Fibroblast of skin of abdomen (primary cell): Measurements from ENCODE around the gene KAT2B.

Source experiments
- DNase-seq: peaks from one replicate; pipeline ENCODE4 v3.0.0-alpha.2; 2013

KAT2B gene

GRCh38 chr3:20147361-20147760 is 107.1 kb downstream of the KAT2B start:
- no peak for DNase-seq

DNA sequence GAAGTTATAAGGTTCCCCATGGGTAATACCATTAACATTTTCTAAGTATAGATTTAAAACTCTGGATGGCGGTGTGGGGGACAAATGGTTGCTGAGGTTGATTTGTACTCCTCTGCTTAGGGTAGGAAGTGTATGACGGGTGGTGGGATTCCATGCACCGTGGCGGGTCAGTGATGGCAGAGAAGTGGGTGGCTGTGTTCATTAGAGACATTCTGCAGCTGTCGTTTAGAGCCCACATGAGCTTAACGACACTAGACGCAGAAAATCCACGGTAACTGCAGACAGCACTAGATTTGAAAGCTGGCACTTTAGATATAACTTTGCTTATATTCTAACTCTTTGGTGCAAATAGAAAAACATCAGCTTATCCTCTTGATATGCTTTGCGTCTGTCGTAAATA is 108.2 kb downstream of the KAT2B start:
- no peak for DNase-seq

DNA sequence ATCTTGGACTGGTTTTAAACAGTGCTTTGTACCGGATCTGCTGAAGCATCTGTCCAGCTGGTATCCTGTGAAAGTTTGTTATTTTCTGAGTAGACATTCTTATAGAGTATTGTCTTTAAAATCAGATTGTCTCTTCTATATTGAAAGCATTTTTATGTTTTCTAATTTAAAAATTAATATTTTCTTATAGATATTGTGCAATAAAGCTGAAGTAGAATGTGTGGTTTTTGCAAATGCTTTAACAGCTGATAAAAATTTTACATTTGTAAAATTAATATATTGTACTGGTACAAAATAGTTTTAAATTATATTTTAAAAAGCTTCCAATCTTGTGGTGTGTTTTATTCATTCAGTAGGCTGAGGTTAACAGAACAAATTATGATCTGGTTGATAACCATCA is 113.8 kb downstream of the KAT2B start:
- DNase-seq, result no peak

GRCh38 chr3:20154928-20155327 is 114.7 kb downstream of the KAT2B start:
- DNase-seq, result no peak

DNA sequence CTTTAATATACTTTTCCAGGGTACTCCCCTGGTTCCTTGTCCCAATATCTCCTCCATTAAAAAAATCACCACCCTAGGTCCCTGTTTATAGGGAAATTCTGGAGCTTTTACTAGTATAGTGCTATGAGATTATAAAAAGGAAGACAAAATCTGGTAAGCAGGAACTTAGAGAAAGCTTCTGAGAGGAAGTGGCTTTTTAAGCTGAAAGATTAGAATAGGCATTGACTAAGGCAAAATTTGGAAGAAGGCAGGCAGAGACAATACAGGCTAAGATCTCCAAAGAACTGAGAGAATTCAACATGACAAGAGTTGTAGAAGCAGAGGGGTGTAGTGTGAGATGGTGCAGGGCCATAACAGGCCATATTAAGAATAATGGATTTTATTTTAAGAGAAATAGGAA is 120.0 kb downstream of the KAT2B start:
- no peak for DNase-seq

GRCh38 chr3:20161714-20162113 is 121.5 kb downstream of the KAT2B start:
- DNase-seq, result no peak

DNA sequence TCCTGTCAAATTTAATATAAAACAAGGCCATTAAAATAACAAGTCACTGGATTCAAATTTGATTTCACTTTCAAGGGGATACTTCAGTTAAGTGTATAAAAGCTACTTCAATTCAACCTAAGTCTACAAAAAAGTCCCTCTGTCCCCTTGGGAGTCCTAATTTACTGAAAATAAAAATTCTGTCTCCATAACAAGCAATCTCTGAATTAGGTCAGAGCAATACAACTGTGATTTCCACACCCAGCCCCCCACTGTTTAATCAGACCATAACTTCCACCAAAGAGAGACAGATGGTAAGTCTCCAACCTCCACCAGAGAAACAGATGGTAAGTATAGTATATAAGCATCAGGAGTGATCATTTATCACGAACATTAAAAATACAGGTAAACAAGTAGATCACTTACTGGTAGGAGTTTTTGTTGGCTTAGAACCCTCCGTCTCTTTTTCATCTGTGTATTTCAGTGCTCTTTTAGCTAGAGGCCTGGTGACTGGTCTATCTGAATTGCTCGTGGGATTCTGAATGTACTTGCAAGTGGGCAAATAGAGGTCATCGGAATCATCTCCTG is 133.7 kb downstream of the KAT2B start:
- DNase-seq, result no peak

GRCh38 chr3:20181276-20181675 is 141.0 kb downstream of the KAT2B start:
- DNase-seq, result no peak

GRCh38 chr3:20182206-20182605 is 142.0 kb downstream of the KAT2B start:
- no peak for DNase-seq

GRCh38 chr3:20185331-20185678 is 145.1 kb downstream of the KAT2B start:
- peak; percentile 3 for DNase-seq

DNA sequence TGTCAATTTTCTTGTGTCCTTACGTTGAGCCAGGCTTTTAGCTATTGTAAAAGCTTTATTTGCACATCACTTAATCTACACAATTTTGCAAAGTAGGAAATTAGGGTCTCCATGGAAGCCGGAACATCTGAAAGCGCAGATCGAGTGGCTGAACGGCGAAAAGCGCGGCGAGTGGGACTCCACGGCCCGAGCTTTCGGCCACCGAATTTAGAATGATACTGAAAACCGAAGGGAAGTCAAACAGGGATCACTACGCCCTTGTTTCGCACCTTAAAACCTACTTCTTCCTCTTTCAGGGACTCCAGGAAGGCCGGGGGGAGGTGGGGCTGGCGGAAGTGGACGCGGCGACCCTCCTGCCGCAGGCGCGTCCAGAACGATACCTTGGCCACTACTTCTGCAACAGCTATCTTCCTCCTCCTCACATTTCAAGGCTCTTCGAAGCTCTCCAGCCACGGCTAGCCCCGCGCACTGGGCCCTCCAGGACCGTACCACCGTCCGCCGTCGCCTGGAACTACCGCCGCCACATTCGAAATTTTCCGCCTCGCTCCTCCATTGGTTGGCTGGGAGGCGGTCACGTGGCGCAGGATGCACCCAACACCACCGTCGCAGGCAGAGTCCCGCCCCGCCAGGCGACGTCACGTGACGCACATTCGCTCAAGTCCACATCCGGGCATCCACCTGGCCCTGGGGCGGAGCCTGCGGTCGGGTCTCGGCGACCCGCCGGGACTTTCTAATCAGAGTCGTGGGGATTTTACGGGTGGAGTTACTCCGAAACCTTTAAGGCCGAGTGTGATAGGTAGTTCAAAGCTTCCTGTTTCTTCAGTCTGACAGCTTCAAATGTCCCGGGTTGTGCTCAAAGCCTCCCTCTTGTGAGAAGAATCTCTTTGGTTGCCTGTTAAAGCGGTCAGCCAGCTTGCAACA is 145.7 kb downstream of the KAT2B start, which contains the start of gene SGO1:
SGO1 (minus strand) TSS at position 528 of the 921 bp plus-strand sequence. CDS start 2,179 bp downstream, outside the sequence.
- DNase-seq, result peak; percentile 98

DNA sequence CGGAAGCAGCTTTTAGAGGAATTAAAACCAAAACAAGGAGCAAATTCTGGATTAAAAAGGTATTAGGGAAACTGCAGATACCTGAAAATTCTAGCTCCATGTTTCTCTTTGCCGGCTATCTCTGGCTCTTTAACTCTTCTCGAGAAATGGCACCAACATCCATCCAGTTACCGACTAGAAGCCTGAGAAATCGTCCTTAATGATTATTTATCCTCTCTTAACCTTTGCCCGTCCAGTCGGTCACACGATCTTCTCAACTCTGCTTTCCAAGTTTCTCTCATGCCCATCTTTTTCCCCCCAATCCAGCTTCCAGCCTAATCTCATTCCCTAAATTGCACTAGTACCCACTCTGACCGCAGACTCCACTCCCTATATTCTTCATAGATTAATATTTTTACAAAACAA is 146.4 kb downstream of the KAT2B start:
- no peak for DNase-seq

- no peak for DNase-seq
These were observed 150.7 kb downstream of the KAT2B start for GRCh38 chr3:20190991-20191390.

- no peak for DNase-seq
These were observed 154.7 kb downstream of the KAT2B start for GRCh38 chr3:20194793-20195460.

- no peak for DNase-seq
These were observed 157.5 kb downstream of the KAT2B start for GRCh38 chr3:20197775-20198174.

- DNase-seq, result no peak
These were observed 160.9 kb downstream of the KAT2B start for GRCh38 chr3:20201143-20201542.
